Fibroblast of lung (primary cell): Measurements from ENCODE around the gene PCGF2. TPM values are rescaled to one million over a fixed set of nuclear protein-coding genes. Genes with fewer than 3 reads are reported as not detected.
A peak's percentile ranks its signal among the peaks of the same experiment; 100 is the strongest.

ENCODE experiments used
- DNase-seq, 2 donors: peaks; one replicate each; pipeline versions ENCODE4 v3.0.0 to v3.0.0-alpha.2; 2010; ENCODE audit warnings: low read depth in 2 of 2
- H2AFZ ChIP-seq: 2 replicates; pipeline ENCODE4 v1.5.1; 2012; ENCODE audit warnings: low read length, control low read depth, inconsistent platforms
- H3K27ac ChIP-seq: 2 replicates; pipeline ENCODE4 v1.5.1; 2011; ENCODE audit warnings: low read length, control low read depth; ENCODE audit not compliant: insufficient read depth
- H3K27me3 ChIP-seq: 2 replicates; pipeline ENCODE4 v1.5.1; 2011; ENCODE audit warnings: mild to moderate bottlenecking, low read length; ENCODE audit not compliant: control insufficient read depth, insufficient read depth
- H3K36me3 ChIP-seq: 2 replicates; pipeline ENCODE4 v1.5.1; 2011; ENCODE audit warnings: low read length; ENCODE audit not compliant: control insufficient read depth, insufficient read depth
- H3K4me1 ChIP-seq: 2 replicates; pipeline ENCODE4 v1.5.1; 2011; ENCODE audit warnings: low read length; ENCODE audit not compliant: control insufficient read depth, insufficient read depth; ENCODE audit errors: extremely low read depth
- H3K4me2 ChIP-seq: 2 replicates; pipeline ENCODE4 v1.5.1; 2011; ENCODE audit warnings: low read length, control low read depth; ENCODE audit not compliant: insufficient read depth; ENCODE audit errors: extremely low read depth
- H3K4me3 ChIP-seq, 4 experiments: fragments of 200-600 bp in 1 of 4; sonication (generic) in 1 of 4; replicated peaks in 1 of 4; 2 replicates each; pipeline ENCODE4 v1.5.1; 2011 to 2016; ENCODE audit warnings: low read length in 4 of 4, low read depth in 3 of 4, mild to moderate bottlenecking in 3 of 4, control low read depth in 2 of 4, inconsistent platforms in 1 of 4, mixed read lengths in 1 of 4; ENCODE audit not compliant: insufficient read depth in 1 of 4; ENCODE audit errors: control extremely low read depth in 1 of 4
- H3K79me2 ChIP-seq: 2 replicates; pipeline ENCODE4 v1.5.1; 2012; ENCODE audit warnings: mild to moderate bottlenecking, low read length, inconsistent platforms; ENCODE audit not compliant: control insufficient read depth, insufficient read depth
- H3K9ac ChIP-seq: 2 replicates; pipeline ENCODE4 v1.5.1; 2011; ENCODE audit warnings: mild to moderate bottlenecking, low read length, control low read depth; ENCODE audit not compliant: insufficient read depth
- H3K9me3 ChIP-seq: 2 replicates; pipeline ENCODE4 v1.5.1; 2012; ENCODE audit warnings: low read depth, low read length; ENCODE audit not compliant: control insufficient read depth, insufficient read depth
- H4K20me1 ChIP-seq: 2 replicates; pipeline ENCODE4 v1.5.1; 2011; ENCODE audit warnings: low read length; ENCODE audit not compliant: control insufficient read depth, insufficient read depth; ENCODE audit errors: extremely low read depth
- EZH2 ChIP-seq: IDR thresholded peaks from 2 replicates; pipeline ENCODE4 v1.5.1; 2012; ENCODE audit warnings: low read length, control low read depth, mild to moderate bottlenecking; ENCODE audit errors: missing control alignments
- polyA plus RNA-seq, 2 donors: library from polyadenylated mRNA; depleted of rRNA in 1 of 2; stranded (reverse) in 1 of 2; unstranded in 1 of 2; fragments of >200 nt; gene quantifications; 2 replicates each; pipeline ENCODE4 v1.2.1, GENCODE V29; 2011 to 2012; ENCODE audit warnings: missing spikeins in 1 of 2
- total RNA-seq: library from RNA; depleted of rRNA; stranded (reverse); fragments of >200 nt; gene quantifications from 2 replicates; pipeline ENCODE4 v1.2.1, GENCODE V29; 2014
- TF ChIP-seq, protein P1 (sequence below), 2 donors: IDR thresholded peaks in 1 of 2; conservative IDR thresholded peaks in 1 of 2; 1 replicate in 1 of 2; 2 replicates in 1 of 2; pipeline ENCODE4 v1.5.1; 2011 to 2012; ENCODE audit warnings: low read length in 2 of 2, control low read depth in 1 of 2, inconsistent platforms in 1 of 2, low read depth in 1 of 2, mild to moderate bottlenecking in 1 of 2

Gene PCGF2
- total and polyA plus RNA-seq, 2 donors (not counting 1 experiment from before 2014, with no cell fraction given) = 4.0 to 8.0 TPM

DNA sequence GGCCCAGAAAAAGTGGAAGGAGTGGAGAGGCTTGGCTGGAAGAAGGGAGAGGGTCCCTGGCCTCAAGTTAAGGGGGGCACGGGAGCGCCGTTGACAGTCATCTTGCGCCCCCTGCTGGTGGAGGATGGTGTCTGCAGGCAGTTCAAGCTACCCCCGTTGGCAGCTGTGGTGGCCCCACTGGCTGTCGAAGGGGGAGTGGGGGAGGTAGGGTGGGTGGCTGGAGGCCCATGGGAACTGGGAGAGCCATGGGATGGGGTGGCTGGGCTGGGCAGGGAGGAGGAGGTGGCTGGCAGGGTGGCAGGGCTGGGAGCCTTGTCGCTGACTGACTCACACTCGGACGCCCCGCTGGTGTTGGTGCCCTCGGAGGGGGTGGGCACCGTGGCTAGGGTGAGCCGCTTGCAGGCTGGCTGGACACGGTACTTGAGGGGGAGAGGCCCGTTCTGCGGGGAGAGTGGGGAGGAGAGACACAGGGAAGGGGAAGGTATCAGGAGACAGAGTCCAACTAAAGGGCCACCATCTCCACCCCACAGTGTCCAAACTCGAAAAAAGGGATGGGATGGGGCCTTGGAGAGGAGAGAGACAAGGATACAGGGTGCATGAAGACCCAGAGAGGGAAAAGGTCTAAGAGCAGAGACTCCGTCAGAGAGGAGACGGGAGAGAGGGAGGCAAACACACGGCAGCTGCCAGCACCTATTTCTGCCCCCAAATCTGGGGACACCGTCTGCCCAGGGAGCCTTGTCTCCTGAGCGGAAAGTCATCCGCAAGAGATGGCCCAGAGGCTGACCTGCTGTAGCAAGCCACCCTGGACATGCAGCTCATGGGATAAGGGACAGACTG, 12.8 kb downstream of the PCGF2 start:
- Histone ChIP-seq H3K27ac (no peak overlapping the region), H3K4me3 (no peak overlapping the region), H3K9me3 (no peaks in the 10 kb centered on the region), H2AFZ (no peak overlapping the region), H3K4me2 (no peak overlapping the region), H3K27me3 (no peaks in the 10 kb centered on the region), H4K20me1 (no peaks in the 10 kb centered on the region), H3K9ac (no peak overlapping the region), H3K4me1 (peaks cover 10% of the 10 kb centered on the region), H3K79me2 (peaks cover 19% of the 10 kb centered on the region), H3K36me3 (peaks cover 36% of the 10 kb centered on the region)
- peak in 1 of 2 donors; percentile 38 for DNase-seq
- TF ChIP-seq, protein P1, sequence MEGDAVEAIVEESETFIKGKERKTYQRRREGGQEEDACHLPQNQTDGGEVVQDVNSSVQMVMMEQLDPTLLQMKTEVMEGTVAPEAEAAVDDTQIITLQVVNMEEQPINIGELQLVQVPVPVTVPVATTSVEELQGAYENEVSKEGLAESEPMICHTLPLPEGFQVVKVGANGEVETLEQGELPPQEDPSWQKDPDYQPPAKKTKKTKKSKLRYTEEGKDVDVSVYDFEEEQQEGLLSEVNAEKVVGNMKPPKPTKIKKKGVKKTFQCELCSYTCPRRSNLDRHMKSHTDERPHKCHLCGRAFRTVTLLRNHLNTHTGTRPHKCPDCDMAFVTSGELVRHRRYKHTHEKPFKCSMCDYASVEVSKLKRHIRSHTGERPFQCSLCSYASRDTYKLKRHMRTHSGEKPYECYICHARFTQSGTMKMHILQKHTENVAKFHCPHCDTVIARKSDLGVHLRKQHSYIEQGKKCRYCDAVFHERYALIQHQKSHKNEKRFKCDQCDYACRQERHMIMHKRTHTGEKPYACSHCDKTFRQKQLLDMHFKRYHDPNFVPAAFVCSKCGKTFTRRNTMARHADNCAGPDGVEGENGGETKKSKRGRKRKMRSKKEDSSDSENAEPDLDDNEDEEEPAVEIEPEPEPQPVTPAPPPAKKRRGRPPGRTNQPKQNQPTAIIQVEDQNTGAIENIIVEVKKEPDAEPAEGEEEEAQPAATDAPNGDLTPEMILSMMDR (conservative IDR thresholded peaks at IDR 0.05 in 1 of 2, IDR thresholded peaks at IDR 0.05 in 1 of 2; ENCODE audit: low read depth in 1 of 2, low read length in 2 of 2) = peak; percentile 72 to 87
- no peak for TF ChIP-seq EZH2

DNA sequence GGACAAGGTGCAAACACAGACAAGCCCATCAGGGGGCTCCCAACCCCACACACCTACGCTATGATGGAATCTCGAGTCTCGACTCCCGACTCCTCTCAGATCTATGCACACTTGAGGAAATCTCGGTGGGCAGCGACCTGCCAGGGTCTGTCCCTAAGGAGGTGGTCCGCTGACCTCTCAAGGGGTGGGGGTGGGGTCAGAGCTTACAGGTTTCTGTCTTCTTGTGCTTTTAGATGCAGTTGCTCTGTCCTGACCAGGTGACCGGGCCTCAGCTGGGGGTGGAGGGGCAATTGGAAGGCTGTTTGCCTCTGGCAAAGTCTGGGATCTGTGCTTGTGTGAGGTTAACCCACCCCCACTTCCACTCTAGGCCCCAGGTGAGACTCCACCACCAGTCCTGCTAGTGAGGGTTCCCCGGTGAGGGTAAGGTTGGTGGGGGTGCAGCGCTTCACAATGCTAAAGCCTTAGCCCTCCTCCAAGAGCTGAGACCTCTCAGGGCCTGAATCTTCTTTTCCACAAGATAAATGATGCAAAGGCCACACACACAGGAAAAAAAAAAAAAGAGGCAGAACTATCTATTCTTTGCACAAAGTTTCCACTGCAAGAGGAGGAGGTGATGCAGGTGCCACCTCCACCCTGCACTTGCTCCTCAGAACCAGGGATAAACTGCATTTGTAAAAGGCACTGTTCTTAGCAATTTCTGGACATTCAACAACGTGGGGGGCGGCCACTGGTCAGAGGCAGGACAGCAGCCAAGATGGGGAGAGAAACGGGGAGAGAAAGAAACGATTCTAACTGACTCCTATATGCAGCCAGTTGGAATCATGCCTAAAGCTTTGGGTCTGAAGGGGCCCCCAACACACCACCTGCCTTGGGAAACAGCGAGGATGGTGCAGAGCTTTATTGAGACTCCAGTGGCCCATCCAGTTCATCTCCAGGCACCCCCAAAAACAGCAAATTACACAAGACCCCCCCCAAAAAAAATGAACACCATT, 13.9 kb downstream of the PCGF2 start:
- Histone ChIP-seq H4K20me1 (no peaks in the 10 kb centered on the region), H3K4me1 (peaks cover 10% of the 10 kb centered on the region), H2AFZ (no peak overlapping the region), H3K36me3 (peaks cover 29% of the 10 kb centered on the region), H3K9me3 (no peaks in the 10 kb centered on the region), H3K27ac (no peak overlapping the region), H3K4me3 (no peak overlapping the region), H3K27me3 (no peaks in the 10 kb centered on the region), H3K79me2 (peaks cover 13% of the 10 kb centered on the region), H3K4me2 (no peak overlapping the region), H3K9ac (no peak overlapping the region)
- TF ChIP-seq EZH2 = no peak
- TF ChIP-seq, protein P1 (conservative IDR thresholded peaks at IDR 0.05 in 1 of 2, IDR thresholded peaks at IDR 0.05 in 1 of 2; ENCODE audit: low read depth in 1 of 2, low read length in 2 of 2) = peak in 1 of 2 donors; percentile 12
- DNase-seq = no peak
